ENCODE results near the gene SMIM8.

- TF ChIP-seq, protein P1, sequence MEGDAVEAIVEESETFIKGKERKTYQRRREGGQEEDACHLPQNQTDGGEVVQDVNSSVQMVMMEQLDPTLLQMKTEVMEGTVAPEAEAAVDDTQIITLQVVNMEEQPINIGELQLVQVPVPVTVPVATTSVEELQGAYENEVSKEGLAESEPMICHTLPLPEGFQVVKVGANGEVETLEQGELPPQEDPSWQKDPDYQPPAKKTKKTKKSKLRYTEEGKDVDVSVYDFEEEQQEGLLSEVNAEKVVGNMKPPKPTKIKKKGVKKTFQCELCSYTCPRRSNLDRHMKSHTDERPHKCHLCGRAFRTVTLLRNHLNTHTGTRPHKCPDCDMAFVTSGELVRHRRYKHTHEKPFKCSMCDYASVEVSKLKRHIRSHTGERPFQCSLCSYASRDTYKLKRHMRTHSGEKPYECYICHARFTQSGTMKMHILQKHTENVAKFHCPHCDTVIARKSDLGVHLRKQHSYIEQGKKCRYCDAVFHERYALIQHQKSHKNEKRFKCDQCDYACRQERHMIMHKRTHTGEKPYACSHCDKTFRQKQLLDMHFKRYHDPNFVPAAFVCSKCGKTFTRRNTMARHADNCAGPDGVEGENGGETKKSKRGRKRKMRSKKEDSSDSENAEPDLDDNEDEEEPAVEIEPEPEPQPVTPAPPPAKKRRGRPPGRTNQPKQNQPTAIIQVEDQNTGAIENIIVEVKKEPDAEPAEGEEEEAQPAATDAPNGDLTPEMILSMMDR (conservative IDR thresholded peaks at IDR 0.05; ENCODE audit: low read depth, low read length), result no peak
- no peak for TF ChIP-seq EZH2 (IDR thresholded peaks at IDR 0.05; ENCODE audit: low read length, unreplicated experiment)
- TF ChIP-seq EZH2phosphoT487 (IDR thresholded peaks at IDR 0.05; ENCODE audit: borderline replicate concordance, low read length), result no peak
These were observed 62.1 kb downstream of the SMIM8 start for GRCh38 chr6:87384449-87384848.
